Upper lobe of right lung (tissue), 1 donor: Measurements from ENCODE around the gene CTSA. TPM values are rescaled to one million over a fixed set of nuclear protein-coding genes. Genes with fewer than 3 reads are reported as not detected.

Experiments used
- ATAC-seq: fragments of 200-7000 bp; cut with Tn5 transposase; one replicate; pipeline ENCODE4 v1.9.1; 2020; ENCODE audit warnings: mild to moderate bottlenecking, moderate library complexity
- DNase-seq: peaks from one replicate; pipeline ENCODE4 v3.0.0-alpha.2; 2020
- H3K27ac ChIP-seq: fragments of 200-600 bp; one replicate; pipeline ENCODE4 v1.8.0; 2022
- H3K27me3 ChIP-seq: fragments of 200-600 bp; one replicate; pipeline ENCODE4 v1.8.0; 2022; ENCODE audit warnings: mild to moderate bottlenecking
- H3K36me3 ChIP-seq: fragments of 200-600 bp; one replicate; pipeline ENCODE4 v1.8.0; 2022
- H3K4me1 ChIP-seq: fragments of 200-600 bp; one replicate; pipeline ENCODE4 v1.8.0; 2022
- H3K4me3 ChIP-seq: fragments of 200-600 bp; one replicate; pipeline ENCODE4 v1.8.0; 2022; ENCODE audit warnings: mild to moderate bottlenecking
- H3K9me3 ChIP-seq: fragments of 200-600 bp; one replicate; pipeline ENCODE4 v1.8.0; 2022
- intact Hi-C: fragments of 100-400 bp; cut with DNase I; formaldehyde crosslinking; loops from one replicate; pipeline ENCODE4 v1.11.0; 2022
- total RNA-seq: library from RNA; stranded (reverse); fragmentation: NEBNext Ultra II Directional; extraction: Animal tissue kit (Norgen Biotek cat#: 25700); gene quantifications from one replicate; pipeline ENCODE4 v1.2.1, GENCODE V29; 2021
- TF ChIP-seq, protein P1 (sequence below): fragments of 200-600 bp; IDR thresholded peaks from one replicate; pipeline ENCODE4 v1.8.0; 2022; ENCODE audit warnings: antibody characterized with exemption
- donor health status: DM: no; HTN: yes; CAD: no; lungs with severe emphysema.

Gene CTSA
- total RNA-seq, 1 donor from 2014 or later: 164 TPM

DNA sequence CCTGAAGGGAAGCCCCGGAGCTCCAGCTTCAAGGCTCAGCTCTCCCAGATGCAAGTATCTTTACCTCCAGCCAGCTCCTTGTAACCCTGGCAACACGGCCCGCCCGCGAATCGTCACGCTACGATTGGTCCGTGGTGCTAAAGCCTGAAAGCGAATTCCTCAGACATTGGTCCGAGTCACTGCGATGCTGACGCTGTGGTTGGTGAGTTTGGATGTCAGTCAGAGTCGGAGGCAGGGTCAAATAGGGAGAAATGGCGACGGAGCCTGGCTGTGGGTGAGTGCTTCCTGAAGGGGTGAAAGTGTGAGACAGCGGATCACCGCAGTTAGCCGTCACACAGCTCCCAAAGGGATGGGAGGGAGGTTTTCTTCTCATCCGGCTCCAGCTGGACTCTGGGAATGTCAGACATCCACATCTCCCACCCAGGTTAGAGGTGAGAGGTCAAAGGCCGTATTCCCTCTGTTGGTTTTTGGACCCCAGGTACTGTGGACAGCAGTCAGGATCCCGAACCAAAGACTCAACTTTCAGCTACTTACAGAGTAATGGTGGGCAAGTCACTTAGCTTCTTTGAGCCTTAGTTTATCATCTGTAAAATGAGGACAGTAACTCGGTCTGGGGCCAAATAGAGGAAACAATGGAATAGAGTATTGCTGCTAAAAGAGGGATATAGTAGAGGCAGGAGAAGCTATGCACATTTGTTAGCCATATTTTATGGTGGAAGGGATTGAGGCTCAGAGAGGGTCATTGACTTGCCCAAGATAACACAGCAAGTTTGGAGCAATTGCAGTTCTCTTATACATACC lies 9.9 kb upstream of the CTSA start, which contains the start of gene ZSWIM1:
Gene ZSWIM1, plus strand, starts transcription at position 240 of the 801 bp plus-strand sequence. CDS start 1,366 bp downstream, outside the sequence.
- Histone ChIP-seq H3K27me3 (no peaks in the 10 kb centered on the region), H3K36me3 (peaks cover 34% of the 10 kb centered on the region), H3K27ac (peak within 1 kb of the TSS; percentile 83), H3K4me1 (peaks cover 13% of the 10 kb centered on the region), H3K4me3 (peak within 1 kb of the TSS; percentile 80), H3K9me3 (no peaks in the 10 kb centered on the region)
- TF ChIP-seq, protein P1, sequence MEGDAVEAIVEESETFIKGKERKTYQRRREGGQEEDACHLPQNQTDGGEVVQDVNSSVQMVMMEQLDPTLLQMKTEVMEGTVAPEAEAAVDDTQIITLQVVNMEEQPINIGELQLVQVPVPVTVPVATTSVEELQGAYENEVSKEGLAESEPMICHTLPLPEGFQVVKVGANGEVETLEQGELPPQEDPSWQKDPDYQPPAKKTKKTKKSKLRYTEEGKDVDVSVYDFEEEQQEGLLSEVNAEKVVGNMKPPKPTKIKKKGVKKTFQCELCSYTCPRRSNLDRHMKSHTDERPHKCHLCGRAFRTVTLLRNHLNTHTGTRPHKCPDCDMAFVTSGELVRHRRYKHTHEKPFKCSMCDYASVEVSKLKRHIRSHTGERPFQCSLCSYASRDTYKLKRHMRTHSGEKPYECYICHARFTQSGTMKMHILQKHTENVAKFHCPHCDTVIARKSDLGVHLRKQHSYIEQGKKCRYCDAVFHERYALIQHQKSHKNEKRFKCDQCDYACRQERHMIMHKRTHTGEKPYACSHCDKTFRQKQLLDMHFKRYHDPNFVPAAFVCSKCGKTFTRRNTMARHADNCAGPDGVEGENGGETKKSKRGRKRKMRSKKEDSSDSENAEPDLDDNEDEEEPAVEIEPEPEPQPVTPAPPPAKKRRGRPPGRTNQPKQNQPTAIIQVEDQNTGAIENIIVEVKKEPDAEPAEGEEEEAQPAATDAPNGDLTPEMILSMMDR: no peak
- ATAC-seq: peak; percentile 99
- peak; percentile 99 for DNase-seq
- intact Hi-C loops: no loop called here

DNA sequence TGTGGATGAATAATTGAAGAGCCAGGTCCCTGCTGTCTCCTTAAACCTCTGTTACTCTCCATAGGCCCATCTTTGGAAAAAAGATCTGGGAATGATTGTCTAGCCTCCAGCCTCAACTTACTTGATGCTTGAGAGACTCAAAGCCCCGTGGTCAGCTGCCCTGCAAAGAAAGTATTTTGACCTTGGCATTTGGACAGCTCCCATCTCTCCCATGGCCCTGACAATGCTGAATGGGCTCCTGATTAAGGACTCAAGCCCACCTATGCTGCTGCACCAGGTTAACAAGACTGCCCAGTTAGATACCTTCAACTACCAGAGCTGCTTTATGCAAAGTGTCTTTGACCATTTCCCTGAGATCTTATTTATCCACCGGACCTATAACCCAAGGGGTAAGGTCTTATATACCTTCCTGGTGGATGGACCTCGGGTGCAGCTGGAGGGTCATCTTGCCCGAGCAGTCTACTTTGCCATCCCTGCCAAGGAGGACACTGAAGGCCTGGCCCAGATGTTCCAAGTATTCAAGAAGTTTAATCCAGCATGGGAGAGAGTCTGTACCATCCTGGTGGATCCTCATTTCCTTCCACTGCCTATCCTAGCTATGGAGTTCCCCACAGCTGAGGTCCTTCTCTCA lies 8.6 kb upstream of the CTSA start:
- Histone ChIP-seq H3K4me3 (no peak overlapping the region), H3K36me3 (peaks cover 40% of the 10 kb centered on the region), H3K27me3 (no peaks in the 10 kb centered on the region), H3K4me1 (peaks cover 13% of the 10 kb centered on the region), H3K27ac (no peak overlapping the region), H3K9me3 (no peaks in the 10 kb centered on the region)
- no peak for DNase-seq
- TF ChIP-seq, protein P1: no peak
- intact Hi-C loops: no loop called here
- no peak for ATAC-seq

DNA sequence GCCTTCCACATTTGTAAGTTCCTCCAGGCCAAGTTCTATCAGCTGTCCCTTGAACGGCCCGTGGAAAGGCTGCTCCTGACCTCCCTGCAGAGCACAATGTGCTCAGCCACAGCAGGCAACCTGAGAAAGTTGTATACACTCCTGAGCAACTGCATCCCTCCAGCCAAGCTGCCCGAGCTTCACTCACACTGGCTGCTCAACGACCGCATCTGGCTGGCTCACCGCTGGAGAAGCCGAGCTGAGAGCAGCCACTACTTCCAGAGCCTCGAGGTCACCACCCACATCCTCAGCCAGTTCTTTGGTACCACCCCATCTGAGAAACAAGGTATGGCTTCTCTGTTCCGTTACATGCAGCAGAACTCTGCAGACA lies 8.1 kb upstream of the CTSA start:
- DNase-seq (peak; percentile 43), ATAC-seq (no peak)
- intact Hi-C loops: no loop called here
- no peaks in the 10 kb centered on the region for H3K27me3 ChIP-seq
- no peak overlapping the region for H3K4me3 ChIP-seq
- H3K4me1 ChIP-seq: peaks cover 13% of the 10 kb centered on the region
- peaks cover 35% of the 10 kb centered on the region for H3K36me3 ChIP-seq
- H3K27ac ChIP-seq: no peak overlapping the region
- TF ChIP-seq, protein P1: no peak
- H3K9me3 ChIP-seq: no peaks in the 10 kb centered on the region

DNA sequence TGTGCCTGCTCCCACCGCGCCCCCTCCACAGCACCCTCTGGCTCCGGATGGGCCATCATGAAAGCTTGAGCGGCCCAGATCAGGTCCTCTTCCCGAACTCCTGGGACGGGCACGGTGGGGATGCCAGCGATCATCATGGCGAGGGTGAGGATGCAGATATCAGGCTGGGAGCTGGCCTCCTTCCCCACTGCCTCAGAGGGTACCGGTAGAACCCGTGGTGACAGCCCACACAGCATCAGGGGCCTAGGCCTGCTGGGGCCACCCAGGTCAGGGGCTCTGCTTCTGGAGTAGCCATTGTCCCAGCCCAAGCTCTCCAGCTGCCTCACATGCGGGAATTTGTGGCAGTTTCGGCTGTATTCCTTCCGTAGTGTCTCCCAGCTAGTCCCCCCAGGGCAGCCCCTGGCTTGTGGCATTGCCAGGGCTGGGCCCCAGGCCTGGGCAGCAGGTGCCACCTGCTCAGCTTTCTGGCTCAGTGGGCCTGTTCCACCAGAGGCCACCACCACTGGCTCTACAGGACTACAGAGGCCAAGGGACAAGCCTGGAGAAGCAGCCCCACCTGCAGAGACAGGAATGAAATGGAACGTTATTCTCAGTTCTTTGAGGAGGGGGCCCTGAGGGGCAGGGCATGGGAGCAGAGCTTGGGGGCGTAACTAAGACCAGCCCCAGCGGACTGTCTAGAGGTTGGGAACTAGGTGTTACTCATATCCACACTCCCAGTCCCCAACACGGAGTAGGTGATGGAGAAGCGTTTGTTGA lies 4.4 kb upstream of the CTSA start:
- Histone ChIP-seq H3K27me3 (no peaks in the 10 kb centered on the region), H3K36me3 (peaks cover 27% of the 10 kb centered on the region), H3K4me1 (peaks cover 7% of the 10 kb centered on the region), H3K4me3 (no peak overlapping the region), H3K27ac (no peak overlapping the region), H3K9me3 (no peaks in the 10 kb centered on the region)
- ATAC-seq (no peak), DNase-seq (no peak)
- TF ChIP-seq, protein P1: no peak
- intact Hi-C loops: no loop called here

DNA sequence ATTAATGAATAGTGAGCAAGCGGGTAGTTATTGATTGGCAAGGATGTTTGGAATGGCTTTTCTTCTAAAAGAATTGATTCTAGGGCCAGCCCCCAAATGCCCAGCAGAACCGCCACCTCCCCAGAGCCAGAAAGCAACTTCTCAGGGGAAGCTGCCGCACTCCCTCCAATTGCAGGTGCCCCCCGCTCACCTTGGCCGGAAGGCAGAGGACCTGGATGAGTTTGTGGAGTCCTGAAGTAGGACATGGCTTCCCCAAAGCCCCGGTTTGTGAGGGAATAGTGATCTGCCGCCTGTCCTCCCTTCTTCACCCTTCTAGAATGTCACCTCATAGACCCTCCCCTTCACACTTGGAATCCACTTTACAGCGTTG lies 3.8 kb upstream of the CTSA start, which contains the start of gene SPATA25:
Gene SPATA25, minus strand, starts transcription at position 277 of the 370 bp plus-strand sequence. Its CDS starts 32 bp downstream, at position 245.
- DNase-seq: no peak
- Histone ChIP-seq H3K36me3 (peaks cover 27% of the 10 kb centered on the region), H3K27me3 (no peaks in the 10 kb centered on the region), H3K9me3 (no peaks in the 10 kb centered on the region), H3K27ac (no peak within 1 kb of the TSS), H3K4me3 (no peak within 1 kb of the TSS), H3K4me1 (peaks cover 7% of the 10 kb centered on the region)
- no peak for ATAC-seq
- intact Hi-C loops: no loop called here
- TF ChIP-seq, protein P1: no peak
